GM21367 (cell line): ENCODE measurements around the gene ART3.
"Not testable (repeated sequence)": the region's sequence is repeated elsewhere in the genome, so short reads cannot be mapped to it uniquely, and the experiment has no call there.

Experiments
- ATAC-seq: cut with Tn5 transposase; IDR thresholded peaks from one replicate; pipeline ENCODE4 v1.9.1; 2021; ENCODE audit not compliant: unreplicated experiment

Gene ART3

GRCh38 chr4:76074468-76074867, at the start of gene ART3:
Gene ART3, plus strand, starts transcription at chr4:76074709. Its CDS starts 1,181 bp downstream, at chr4:76075890.
- ATAC-seq, result no peak

GRCh38 chr4:76028350-76028765, 46.2 kb upstream of the ART3 start:
- ATAC-seq, result no peak

GRCh38 chr4:76029300-76029699, 45.2 kb upstream of the ART3 start:
- ATAC-seq, result no peak

GRCh38 chr4:76035141-76035540, 39.4 kb upstream of the ART3 start:
- ATAC-seq, result no peak

- no peak for ATAC-seq
Observed at GRCh38 chr4:76035799-76036380, 38.6 kb upstream of the ART3 start, which contains the start of gene CXCL11. Gene CXCL11, minus strand, starts transcription at chr4:76036070. Its CDS starts 83 bp downstream, at chr4:76035987.

- ATAC-seq, result no peak
Observed at GRCh38 chr4:76036855-76037254, 37.7 kb upstream of the ART3 start.

GRCh38 chr4:76042241-76042998, 32.1 kb upstream of the ART3 start:
- not testable (repeated sequence) for ATAC-seq

- ATAC-seq, result not testable (repeated sequence)
Observed at GRCh38 chr4:76043306-76043705, 31.2 kb upstream of the ART3 start.

GRCh38 chr4:76044686-76045085, 29.8 kb upstream of the ART3 start:
- not testable (repeated sequence) for ATAC-seq

- not testable (repeated sequence) for ATAC-seq
Observed at GRCh38 chr4:76049860-76050416, 24.6 kb upstream of the ART3 start.

GRCh38 chr4:76050560-76051050, 23.9 kb upstream of the ART3 start:
- ATAC-seq, result not testable (repeated sequence)

- ATAC-seq, result no peak
Observed at GRCh38 chr4:76053730-76054129, 20.8 kb upstream of the ART3 start.

GRCh38 chr4:76055016-76055415, 19.5 kb upstream of the ART3 start:
- ATAC-seq, result peak; percentile 98

GRCh38 chr4:76055421-76055820, 19.1 kb upstream of the ART3 start:
- no peak for ATAC-seq

- no peak for ATAC-seq
Observed at GRCh38 chr4:76058302-76058701, 16.2 kb upstream of the ART3 start.

GRCh38 chr4:76058888-76059426, 15.6 kb upstream of the ART3 start:
- no peak for ATAC-seq

- ATAC-seq, result no peak
Observed at GRCh38 chr4:76059750-76060149, 14.8 kb upstream of the ART3 start.

- no peak for ATAC-seq
Observed at GRCh38 chr4:76060506-76060905, 14.0 kb upstream of the ART3 start.

- ATAC-seq, result no peak
Observed at GRCh38 chr4:76061421-76061820, 13.1 kb upstream of the ART3 start.

- peak; percentile 65 for ATAC-seq
Observed at GRCh38 chr4:76061982-76062381, 12.5 kb upstream of the ART3 start.

GRCh38 chr4:76066546-76066945, 8.0 kb upstream of the ART3 start:
- ATAC-seq, result no peak
